OCI-LY1 (cell line): Measurements from ENCODE around the gene TMC6.

Source experiments
- H2AFZ ChIP-seq: fragments of 200-600 bp; sonication (generic), shearing (Covaris generic); 2 replicates; pipeline ENCODE4 v1.6.0; 2014; ENCODE audit warnings: antibody characterized with exemption, mild to moderate bottlenecking, low read length
- H3F3A ChIP-seq: fragments of 200-600 bp; sonication (generic), shearing (Covaris generic); 2 replicates; pipeline ENCODE4 v1.6.0; 2014; ENCODE audit warnings: mild to moderate bottlenecking, antibody characterized with exemption, low read length, moderate library complexity; ENCODE audit not compliant: insufficient read depth
- H3K27ac ChIP-seq: fragments of 200-600 bp; sonication (generic); 2 replicates; pipeline ENCODE4 v1.5.1; 2014; ENCODE audit warnings: low read length, mixed run types, mild to moderate bottlenecking, low read depth; ENCODE audit not compliant: poor library complexity, severe bottlenecking
- H3K27me3 ChIP-seq: fragments of 200-600 bp; sonication (generic); 2 replicates; pipeline ENCODE4 v1.6.0; 2014; ENCODE audit warnings: antibody characterized with exemption, mild to moderate bottlenecking, low read length, moderate library complexity; ENCODE audit not compliant: insufficient read depth
- H3K36me3 ChIP-seq: fragments of 200-600 bp; sonication (generic); 2 replicates; pipeline ENCODE4 v1.6.1; 2014; ENCODE audit warnings: mild to moderate bottlenecking, antibody characterized with exemption, low read length, moderate library complexity, mixed read lengths; ENCODE audit not compliant: insufficient read depth
- H3K4me1 ChIP-seq: fragments of 200-600 bp; sonication (generic); 2 replicates; pipeline ENCODE4 v1.5.1; 2014; ENCODE audit warnings: mild to moderate bottlenecking, low read length, moderate library complexity; ENCODE audit not compliant: insufficient read depth, severe bottlenecking
- H3K4me2 ChIP-seq: fragments of 200-600 bp; sonication (generic), shearing (Covaris generic); 2 replicates; pipeline ENCODE4 v1.6.1; 2014; ENCODE audit warnings: low read length
- H3K4me3 ChIP-seq: fragments of 200-600 bp; sonication (generic); 2 replicates; pipeline ENCODE4 v1.5.1; 2014; ENCODE audit warnings: low read length, low read depth, mild to moderate bottlenecking, mixed read lengths; ENCODE audit not compliant: poor library complexity, severe bottlenecking
- H3K79me2 ChIP-seq: fragments of 200-600 bp; shearing (Covaris generic); 2 replicates; pipeline ENCODE4 v1.6.1; 2016; ENCODE audit warnings: mixed run types, low read length, mixed read lengths; ENCODE audit not compliant: insufficient read depth
- H3K9ac ChIP-seq: fragments of 200-600 bp; sonication (generic), shearing (Covaris generic); 2 replicates; pipeline ENCODE4 v1.6.1; 2014; ENCODE audit warnings: mild to moderate bottlenecking, low read length, mixed read lengths
- H3K9me2 ChIP-seq: fragments of 200-600 bp; sonication (generic), shearing (Covaris generic); 2 replicates; pipeline ENCODE4 v1.6.1; 2014; ENCODE audit warnings: low read depth, mild to moderate bottlenecking, low read length, mixed read lengths
- H3K9me3 ChIP-seq: fragments of 200-600 bp; shearing (Covaris generic); 2 replicates; pipeline ENCODE4 v1.6.1; 2014; ENCODE audit warnings: low read length, mixed read lengths
- H4K20me1 ChIP-seq: fragments of 200-600 bp; sonication (generic), shearing (Covaris generic); 2 replicates; pipeline ENCODE4 v1.6.0; 2016; ENCODE audit warnings: mild to moderate bottlenecking, low read length; ENCODE audit not compliant: insufficient read depth
- CTCF ChIP-seq: fragments of 200-600 bp; sonication (generic), shearing (Covaris generic); IDR thresholded peaks from 2 replicates; pipeline ENCODE4 v1.5.1; 2017; ENCODE audit warnings: mild to moderate bottlenecking, antibody characterized with exemption, low read length, moderate library complexity, mixed read lengths
- EZH2 ChIP-seq: fragments of 200-600 bp; sonication (generic), shearing (Covaris generic); IDR thresholded peaks from 2 replicates; pipeline ENCODE4 v1.8.0; 2017; ENCODE audit warnings: borderline replicate concordance, mixed run types, mild to moderate bottlenecking, antibody characterized with exemption, low read length, moderate library complexity, mixed read lengths

Gene TMC6

GRCh38 chr17:78062596-78062995 lies 66.0 kb downstream of the TMC6 start:
- H3K4me3 ChIP-seq = no peak overlapping the region
- no peaks in the 10 kb centered on the region; the same call in 1 of the 2 replicates for H3K36me3 ChIP-seq
- H4K20me1 ChIP-seq = no peaks in the 10 kb centered on the region
- H3K79me2 ChIP-seq = no peaks in the 10 kb centered on the region
- H3K27me3 ChIP-seq = no peaks in the 10 kb centered on the region
- TF ChIP-seq CTCF = no peak
- TF ChIP-seq EZH2 = no peak
- H3K27ac ChIP-seq = no peak overlapping the region
- H2AFZ ChIP-seq = no peak overlapping the region
- H3K4me2 ChIP-seq = no peak overlapping the region
- H3F3A ChIP-seq = no peaks in the 10 kb centered on the region
- H3K9me3 ChIP-seq = no peaks in the 10 kb centered on the region
- no peaks in the 10 kb centered on the region for H3K4me1 ChIP-seq
- no peak overlapping the region for H3K9ac ChIP-seq
- no peaks in the 10 kb centered on the region for H3K9me2 ChIP-seq
